Thyroid gland (tissue), 4 donors: Measurements from ENCODE around the gene ZBTB44. TPM values are rescaled to one million over a fixed set of nuclear protein-coding genes. Genes with fewer than 3 reads are reported as not detected.

ENCODE experiments used
- DNase-seq, 2 donors: peaks; one replicate each; pipeline ENCODE4 v3.0.0-alpha.2; 2019
- H3K27ac ChIP-seq, 3 donors: fragments of 200-600 bp; sonication (generic); 1 replicate in 2 of 3; 2 replicates in 1 of 3; pipeline ENCODE4 v1.5.1; 2016 to 2019; ENCODE audit warnings: mild to moderate bottlenecking in 1 of 3, moderate library complexity in 1 of 3
- H3K27me3 ChIP-seq: fragments of 200-600 bp; sonication (generic); one replicate; pipeline ENCODE4 v1.5.1; 2019
- H3K36me3 ChIP-seq, 2 donors: fragments of 200-600 bp; sonication (generic); one replicate each; pipeline ENCODE4 v1.5.1; 2016 to 2019
- H3K4me1 ChIP-seq, 2 donors: fragments of 200-600 bp; sonication (generic); one replicate each; pipeline ENCODE4 v1.5.1; 2017 to 2019
- H3K4me3 ChIP-seq, 3 donors: fragments of 200-600 bp; sonication (generic); replicated peaks in 1 of 3; 1 replicate in 2 of 3; 2 replicates in 1 of 3; pipeline ENCODE4 v1.5.1; 2016; ENCODE audit warnings: mild to moderate bottlenecking in 1 of 3
- H3K9me3 ChIP-seq: fragments of 200-600 bp; sonication (generic); one replicate; pipeline ENCODE4 v1.5.1; 2017
- CTCF ChIP-seq, 6 experiments: fragments of 200-600 bp in 3 of 6; fragments of 450-650 bp in 3 of 6; sonication (generic) in 3 of 6; IDR thresholded peaks; one replicate each; pipeline ENCODE4 v1.5.1; 2016 to 2019; ENCODE audit warnings: antibody characterized with exemption in 6 of 6, mild to moderate bottlenecking in 2 of 6, inconsistent platforms in 1 of 6, moderate library complexity in 1 of 6
- POLR2A ChIP-seq, 2 donors: fragments of 450-650 bp; IDR thresholded peaks; one replicate each; pipeline ENCODE4 v1.6.1; 2017; ENCODE audit warnings: antibody characterized with exemption in 2 of 2, mild to moderate bottlenecking in 2 of 2, moderate library complexity in 1 of 2
- WGBS, 2 donors: methylation state at CpG; one replicate each; pipeline ENCODE4 v1.1.5; 2017; 5-methylcytosine and 5-hydroxymethylcytosine counted together
- intact Hi-C: fragments of 100-400 bp; cut with DNase I; formaldehyde crosslinking; loops from one replicate; pipeline ENCODE4 v1.15.1; 2023
- total RNA-seq, 4 donors: library from RNA; depleted of rRNA; stranded (reverse); fragments of >200 nt; gene quantifications; one replicate each; pipeline ENCODE4 v1.2.3, GENCODE V29; 2016

The ZBTB44 gene
- total RNA-seq, 4 donors from 2014 or later: 57.9 to 85.9 (median 58.8) TPM

- Histone ChIP-seq H3K4me1 (peaks cover 0 to 2% of the 10 kb centered on the region in 2 donors), H3K36me3 (no peaks in the 10 kb centered on the region), H3K27me3 (no peaks in the 10 kb centered on the region), H3K4me3 (no peak overlapping the region), H3K9me3 (no peaks in the 10 kb centered on the region), H3K27ac (no peak overlapping the region)
- DNase-seq: no peak
- intact Hi-C loops: loop anchor here (10.0 kb wide), 1 partner anchor 206 kb away; the partner anchor contains the start of gene ADAMTS8
- no peak for TF ChIP-seq POLR2A (IDR thresholded peaks at IDR 0.05)
- no peak for TF ChIP-seq CTCF (IDR thresholded peaks at IDR 0.05)
- WGBS, 2 donors: 91 to 94% methylated on average over 10 to 13 of the region's 14 CpGs
These were observed 96.1 kb downstream of the ZBTB44 start for GRCh38 chr11:130218501-130219070.

GRCh38 chr11:130217133-130218031 lies 97.3 kb downstream of the ZBTB44 start:
- no peak overlapping the region for H3K4me3 ChIP-seq
- no peaks in the 10 kb centered on the region for H3K36me3 ChIP-seq
- DNase-seq: no peak

GRCh38 chr11:130216591-130217132 lies 98.1 kb downstream of the ZBTB44 start:
- H3K4me1 ChIP-seq: peaks cover 0 to 4% of the 10 kb centered on the region in 2 donors
- TF ChIP-seq CTCF (IDR thresholded peaks at IDR 0.05) (no peak), POLR2A (IDR thresholded peaks at IDR 0.05) (no peak)
- no peak for DNase-seq
- H3K36me3 ChIP-seq: no peaks in the 10 kb centered on the region
- no peak overlapping the region for H3K4me3 ChIP-seq
- intact Hi-C loops: loop anchor here (10.0 kb wide), 1 partner anchor 208 kb away; the partner anchor contains the start of gene ADAMTS8
- no peaks in the 10 kb centered on the region for H3K9me3 ChIP-seq
- H3K27me3 ChIP-seq: no peaks in the 10 kb centered on the region
- no peak overlapping the region for H3K27ac ChIP-seq
- WGBS, 2 donors: 68 to 75% methylated on average over 13 to 17 of the region's 17 CpGs

More at GRCh38 chr11:130217133-130218031, 97.3 kb downstream of the ZBTB44 start:
- Histone ChIP-seq H3K27ac (no peak overlapping the region), H3K27me3 (no peaks in the 10 kb centered on the region), H3K9me3 (no peaks in the 10 kb centered on the region), H3K4me1 (peaks cover 0 to 4% of the 10 kb centered on the region in 2 donors)
- WGBS, 2 donors: 79 to 82% methylated on average over 17 to 21 of the region's 21 CpGs
- intact Hi-C loops: loop anchor here (10.0 kb wide), 1 partner anchor 207 kb away; the partner anchor contains the start of gene ADAMTS8
- no peak for TF ChIP-seq POLR2A (IDR thresholded peaks at IDR 0.05)
- TF ChIP-seq CTCF (IDR thresholded peaks at IDR 0.05): no peak

GRCh38 chr11:130216221-130216550 lies 98.5 kb downstream of the ZBTB44 start:
- H3K36me3 ChIP-seq: no peaks in the 10 kb centered on the region
- no peak for DNase-seq
- no peaks in the 10 kb centered on the region for H3K27me3 ChIP-seq
- H3K27ac ChIP-seq: no peak overlapping the region
- peaks cover 0 to 4% of the 10 kb centered on the region in 2 donors for H3K4me1 ChIP-seq
- TF ChIP-seq POLR2A (IDR thresholded peaks at IDR 0.05) (no peak), CTCF (IDR thresholded peaks at IDR 0.05) (no peak)
- 73 to 77% methylated on average over 4 of the region's 4 CpGs for WGBS, 2 donors
- intact Hi-C loops: loop anchor here (10.0 kb wide), 1 partner anchor 209 kb away; the partner anchor contains the start of gene ADAMTS8
- no peaks in the 10 kb centered on the region for H3K9me3 ChIP-seq
- no peak overlapping the region for H3K4me3 ChIP-seq
